HG02610 (cell line): ENCODE results near the gene C1orf74.

Experiments
- ATAC-seq: cut with Tn5 transposase; IDR thresholded peaks from one replicate; pipeline ENCODE4 v1.9.1; 2021; ENCODE audit warnings: mild to moderate bottlenecking, moderate library complexity; ENCODE audit not compliant: unreplicated experiment

C1orf74 gene

DNA sequence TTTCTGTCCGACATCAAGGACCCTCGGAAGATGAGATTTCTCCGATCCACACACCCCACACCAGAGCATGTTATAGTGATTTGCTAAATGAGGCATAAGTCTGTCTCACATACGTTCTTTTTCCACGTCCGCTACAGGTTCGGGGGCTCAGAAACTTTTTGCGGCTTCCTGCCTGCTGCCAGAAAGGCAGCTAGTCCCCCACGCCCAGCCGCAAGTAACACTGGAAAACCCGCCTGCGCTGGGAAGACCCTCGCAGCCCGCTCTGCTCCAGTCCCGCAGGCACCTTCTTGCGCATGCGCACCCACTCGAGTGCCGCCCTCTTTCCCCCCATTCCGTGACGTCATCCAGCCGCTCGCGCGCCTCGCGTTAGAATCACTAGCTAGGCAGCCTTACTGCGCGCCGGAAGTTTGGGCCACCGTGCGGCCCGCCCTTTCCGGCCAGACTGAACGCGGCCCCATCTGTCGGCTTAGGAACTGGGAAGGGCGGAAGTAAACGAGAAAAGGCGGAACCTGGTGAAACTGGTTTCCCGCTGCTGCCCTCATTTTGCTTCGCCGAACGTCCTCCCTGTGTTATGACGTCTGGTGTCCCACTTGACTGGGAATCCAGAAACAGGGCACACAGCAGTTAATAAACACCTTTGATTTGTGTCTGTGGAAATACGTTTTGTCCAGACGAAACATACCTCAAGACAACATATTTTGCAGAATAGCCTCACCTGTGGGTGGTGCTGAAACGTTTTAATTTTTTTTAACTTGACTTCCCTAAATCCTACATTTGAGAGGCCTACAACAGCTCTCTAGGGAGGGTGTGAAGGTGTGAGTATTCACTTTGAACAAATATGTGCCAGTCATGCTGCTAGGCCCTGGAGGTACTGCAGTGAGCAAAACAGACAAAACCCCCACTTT lies at the start of gene C1orf74:
Gene C1orf74 (minus strand): TSS at position 295 of the 905 bp plus-strand sequence. CDS start 925 bp downstream, outside the sequence.
- ATAC-seq = peak; percentile 99

DNA sequence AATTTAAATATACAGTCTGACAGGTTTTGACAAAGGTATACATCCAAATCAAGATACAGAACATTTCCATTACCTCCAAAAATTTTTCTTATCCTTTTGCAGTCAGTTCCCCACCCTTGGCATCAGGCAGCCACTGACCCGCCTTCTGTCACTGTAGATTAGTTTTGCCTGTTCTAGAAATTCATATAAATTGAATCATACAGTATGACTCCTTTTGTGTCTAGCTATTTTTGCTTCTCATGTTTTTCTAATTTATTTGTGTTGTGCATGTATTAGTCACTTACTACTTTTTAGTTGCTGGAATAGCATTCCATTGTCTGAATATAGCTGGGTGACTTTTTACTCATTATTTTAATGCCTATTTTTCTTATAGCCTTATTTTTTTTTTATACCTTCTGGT lies 47.3 kb upstream of the C1orf74 start:
- ATAC-seq = no peak

DNA sequence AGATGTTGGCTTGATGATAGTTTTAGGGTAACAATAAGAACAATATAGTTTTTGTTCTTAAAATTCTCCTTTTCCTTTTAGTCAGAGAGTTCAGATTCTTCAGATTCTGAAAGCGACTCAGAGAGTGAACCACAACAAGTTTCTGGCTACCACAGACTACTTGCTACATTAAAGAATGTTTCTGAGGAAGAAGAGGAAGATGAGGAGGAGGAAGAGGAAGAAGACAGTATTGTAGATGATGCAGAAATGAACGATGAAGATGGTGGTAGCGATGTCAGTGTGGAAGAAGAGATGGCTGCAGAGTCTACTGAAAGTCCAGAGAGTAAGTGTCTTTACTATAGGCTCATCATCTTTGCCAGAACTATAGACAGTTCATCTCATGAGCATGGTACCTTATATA lies 46.4 kb upstream of the C1orf74 start:
- no peak for ATAC-seq

DNA sequence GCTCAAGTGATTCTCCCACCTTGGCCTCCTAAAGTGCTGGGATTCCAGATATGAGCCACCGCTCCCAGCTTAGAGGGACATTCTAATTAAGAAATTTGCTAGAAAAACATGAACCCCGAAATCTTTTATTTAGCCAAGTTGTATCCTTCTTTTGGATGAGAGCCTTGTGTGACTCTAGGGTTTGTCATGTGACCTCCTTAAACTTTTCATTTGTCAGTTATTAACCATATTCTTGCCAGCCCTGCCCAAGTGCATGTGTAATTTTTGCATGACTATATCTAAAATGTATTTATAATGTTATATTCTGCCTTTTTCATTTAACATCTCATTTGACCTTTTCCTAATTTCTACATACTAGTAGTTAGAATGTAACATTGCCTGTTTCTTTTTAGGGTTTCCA lies 45.4 kb upstream of the C1orf74 start:
- no peak for ATAC-seq

DNA sequence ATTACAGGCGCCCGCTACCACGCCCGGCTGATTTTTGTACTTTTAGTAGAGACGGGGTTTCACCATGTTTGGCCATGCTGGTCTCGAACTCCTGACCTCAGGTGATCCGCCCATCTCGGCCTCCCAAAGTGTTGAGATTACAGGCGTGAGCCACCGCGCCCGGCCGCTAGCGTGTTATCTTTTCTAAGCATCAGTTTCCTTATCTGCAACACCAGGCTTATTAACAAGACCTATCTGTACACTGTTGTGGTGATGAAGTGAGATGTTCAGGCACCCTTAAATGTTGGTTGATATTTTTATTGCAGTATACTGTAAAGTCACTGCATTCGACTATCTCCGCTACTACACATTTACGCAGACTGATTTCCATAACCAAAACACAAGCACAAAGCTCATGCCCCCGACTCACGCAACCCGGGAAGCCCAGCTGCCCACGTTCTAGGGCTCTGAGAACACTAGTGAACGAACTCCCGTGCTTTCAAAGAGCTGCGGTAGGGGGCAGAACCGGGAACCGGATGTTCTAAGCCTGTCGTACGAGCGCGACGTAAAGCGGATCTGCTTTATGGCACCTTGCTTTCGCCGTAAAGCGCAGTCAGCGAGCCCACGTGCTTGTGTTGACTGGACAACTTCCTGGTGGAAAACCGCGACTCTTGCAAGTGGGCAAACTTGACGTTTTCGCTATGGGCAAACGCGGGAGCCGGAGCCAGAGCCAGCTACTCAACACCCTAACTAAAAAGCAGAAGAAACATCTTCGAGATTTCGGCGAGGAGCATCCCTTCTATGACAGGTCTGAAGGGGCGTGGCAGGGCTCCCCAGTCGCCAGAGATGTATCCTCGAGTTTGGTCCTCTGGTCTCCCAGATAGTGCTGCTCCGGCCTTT lies 43.3 kb upstream of the C1orf74 start, which contains the start of gene UTP25:
Gene UTP25 (plus strand): TSS at position 589 of the 879 bp plus-strand sequence. CDS start 92 bp downstream, at position 681.
- peak; percentile 93 for ATAC-seq

DNA sequence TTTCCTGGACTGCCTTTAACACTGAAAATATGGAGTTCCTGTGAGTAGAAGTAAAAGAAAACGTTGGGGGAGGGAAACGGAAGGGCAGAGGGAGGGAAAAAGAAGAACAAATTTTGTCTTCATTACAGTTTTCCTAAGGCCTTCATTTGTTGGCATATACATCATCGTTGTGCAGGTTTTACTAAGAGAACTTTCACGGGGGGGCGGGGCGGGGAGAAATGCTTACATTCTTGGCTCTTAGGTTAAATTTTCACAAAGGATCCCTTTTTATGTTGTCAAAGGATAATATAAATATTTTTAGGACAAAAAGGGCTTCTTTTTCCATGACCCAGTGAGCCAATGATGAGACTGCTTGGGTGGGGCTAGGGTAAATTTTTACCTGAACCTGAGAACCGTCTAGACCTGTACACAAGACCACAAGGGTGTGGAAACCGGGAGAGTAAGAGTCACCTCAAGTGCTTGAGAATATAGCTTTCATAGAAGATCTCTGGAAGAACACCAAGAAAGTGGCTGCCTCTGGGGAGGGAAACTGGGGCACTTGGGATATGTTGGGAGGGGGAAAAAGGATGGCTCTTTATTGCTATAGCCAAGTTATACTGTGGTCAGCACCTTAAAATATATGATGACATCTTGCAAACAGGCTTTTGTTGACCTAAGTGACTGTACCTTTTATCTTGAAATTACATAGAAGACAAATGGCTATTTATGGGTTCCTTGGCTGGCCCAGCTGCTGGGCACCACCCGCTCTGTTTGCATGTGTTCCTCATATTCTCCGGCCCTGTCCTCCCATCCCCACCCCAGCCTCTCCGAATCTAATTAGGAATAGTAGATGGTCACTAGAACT lies 41.5 kb upstream of the C1orf74 start:
- ATAC-seq = no peak

DNA sequence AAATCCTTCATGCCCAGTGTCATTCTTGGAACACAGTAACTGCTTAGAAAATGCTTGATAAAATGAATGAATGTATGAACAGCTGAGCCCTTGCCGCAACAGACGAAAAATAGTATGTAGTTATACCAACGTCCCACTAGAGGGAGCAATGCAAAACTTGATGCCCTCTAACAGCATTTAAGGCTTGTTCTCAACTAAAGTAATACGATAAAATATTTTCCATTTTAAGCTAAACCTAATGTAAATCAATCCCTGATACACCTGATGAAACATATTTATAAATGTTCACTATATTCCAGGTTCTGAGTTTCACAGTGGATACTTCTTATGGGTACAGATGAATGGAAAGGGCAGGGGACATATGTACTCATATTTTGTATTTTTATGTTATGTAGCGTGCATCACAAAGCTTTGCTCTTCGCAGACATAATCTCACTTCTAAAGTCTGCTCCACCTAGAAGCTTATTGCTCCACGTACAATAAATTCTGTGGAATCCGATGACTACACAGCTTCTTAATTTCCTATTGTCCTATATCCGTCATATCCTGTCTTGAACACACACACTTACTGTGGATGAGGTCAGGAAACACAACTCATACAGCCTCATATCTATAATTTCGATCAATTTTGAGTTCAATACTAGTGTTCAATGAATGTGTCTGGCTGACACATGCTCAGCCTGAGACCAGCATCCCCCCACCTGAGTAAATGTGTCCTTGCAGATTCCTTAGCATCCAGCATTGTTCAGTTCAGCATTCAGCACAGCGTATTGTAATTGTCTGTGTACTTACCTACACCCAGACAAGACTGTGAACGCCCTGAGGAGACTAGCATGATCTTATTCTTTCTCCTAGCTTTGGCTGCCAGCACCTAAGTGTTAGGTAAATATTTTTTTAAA lies 39.0 kb upstream of the C1orf74 start:
- peak; percentile 38 for ATAC-seq

DNA sequence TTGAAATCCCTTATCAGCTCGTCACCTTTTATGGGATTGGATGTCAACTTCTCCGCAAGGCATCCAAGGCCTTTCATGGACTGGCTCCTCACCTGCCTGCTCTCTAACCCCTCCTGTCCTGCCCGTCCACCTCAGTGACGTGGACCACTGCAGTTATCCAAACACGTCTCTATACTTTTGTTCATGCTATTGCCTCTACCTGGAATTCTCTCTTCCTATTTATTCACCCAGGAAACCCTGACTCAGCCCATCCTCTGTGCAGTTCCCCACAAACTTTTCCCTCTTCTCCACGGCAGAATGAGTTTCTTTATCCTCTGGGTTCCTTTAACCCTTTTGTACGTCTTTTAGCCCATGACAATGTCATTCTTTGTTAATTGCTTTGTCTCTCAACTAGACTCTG lies 38.3 kb upstream of the C1orf74 start:
- no peak for ATAC-seq

DNA sequence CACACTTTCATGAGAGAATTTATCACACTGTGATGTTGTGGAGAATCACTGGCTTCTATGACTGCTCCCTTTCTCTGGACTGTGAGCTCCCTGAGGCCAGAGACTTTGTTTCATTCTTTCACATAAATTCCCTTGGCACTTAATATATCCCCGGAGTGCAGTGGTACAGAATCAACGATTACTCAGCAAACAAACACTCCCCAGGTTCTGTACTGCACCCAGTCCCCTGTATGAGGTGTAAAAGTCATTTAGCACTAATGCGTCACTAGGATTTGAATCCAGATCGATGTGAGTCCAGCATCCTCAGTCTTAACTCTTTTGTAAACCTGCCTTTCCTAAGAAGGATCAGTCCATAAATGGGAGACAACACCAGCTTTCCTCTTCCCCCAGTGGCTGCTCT lies 36.6 kb upstream of the C1orf74 start:
- ATAC-seq = no peak

DNA sequence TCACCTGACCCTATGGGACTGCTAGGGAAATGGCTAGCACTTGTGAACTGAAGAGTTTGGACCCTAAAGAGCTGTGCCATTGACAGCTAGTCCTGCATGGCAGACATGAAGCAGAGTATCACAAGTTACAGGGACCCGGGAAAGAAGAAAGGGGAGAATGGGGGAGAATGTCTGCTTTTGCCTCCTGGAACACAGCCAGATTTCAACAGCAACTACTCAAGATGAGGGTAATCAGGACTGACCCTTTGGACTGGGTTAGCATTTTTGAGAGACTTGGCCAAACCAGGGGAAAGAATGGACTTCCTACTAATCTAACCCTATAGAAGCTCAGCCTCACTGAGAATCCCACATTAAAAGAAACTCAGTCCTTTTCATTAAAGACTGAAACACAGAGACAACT lies 34.7 kb upstream of the C1orf74 start:
- no peak for ATAC-seq

DNA sequence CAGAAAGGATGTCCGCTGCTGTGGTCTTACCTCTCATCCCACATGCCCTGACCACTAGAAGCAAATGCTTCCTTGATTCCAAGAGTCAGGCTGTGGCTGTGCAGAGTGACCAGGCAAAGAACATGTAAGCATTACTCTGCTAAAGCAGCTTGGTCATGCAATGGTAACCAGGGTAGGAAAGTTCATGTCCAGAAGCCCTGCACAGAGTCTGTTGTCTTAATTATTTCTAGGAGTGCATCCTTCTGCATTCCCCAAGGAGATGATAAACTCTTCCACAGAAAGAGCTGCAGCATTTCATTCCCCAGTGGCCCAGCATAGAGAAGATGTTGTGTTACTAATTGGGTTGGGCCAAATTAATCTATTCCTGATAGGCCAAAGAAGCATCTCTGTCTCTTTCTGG lies 33.3 kb upstream of the C1orf74 start:
- ATAC-seq = no peak

DNA sequence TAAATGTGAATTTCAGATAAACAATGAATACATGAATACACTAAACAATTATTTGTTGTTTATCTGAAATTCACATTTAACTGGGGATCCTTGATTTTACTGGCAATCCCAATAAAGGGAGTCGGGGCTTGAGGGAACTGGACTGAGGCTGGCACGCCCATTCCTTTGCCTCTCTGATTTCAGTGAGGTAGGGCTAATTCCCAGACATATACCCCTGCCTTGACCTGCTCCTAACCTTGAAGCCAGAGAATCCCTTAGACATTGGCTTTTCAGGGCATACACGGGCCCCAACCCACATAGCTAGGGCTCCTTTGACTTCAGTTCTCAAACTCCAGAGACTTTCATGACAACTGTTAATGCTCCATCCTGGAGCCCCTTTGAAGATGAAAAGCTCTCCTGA lies 32.6 kb upstream of the C1orf74 start:
- ATAC-seq = no peak

DNA sequence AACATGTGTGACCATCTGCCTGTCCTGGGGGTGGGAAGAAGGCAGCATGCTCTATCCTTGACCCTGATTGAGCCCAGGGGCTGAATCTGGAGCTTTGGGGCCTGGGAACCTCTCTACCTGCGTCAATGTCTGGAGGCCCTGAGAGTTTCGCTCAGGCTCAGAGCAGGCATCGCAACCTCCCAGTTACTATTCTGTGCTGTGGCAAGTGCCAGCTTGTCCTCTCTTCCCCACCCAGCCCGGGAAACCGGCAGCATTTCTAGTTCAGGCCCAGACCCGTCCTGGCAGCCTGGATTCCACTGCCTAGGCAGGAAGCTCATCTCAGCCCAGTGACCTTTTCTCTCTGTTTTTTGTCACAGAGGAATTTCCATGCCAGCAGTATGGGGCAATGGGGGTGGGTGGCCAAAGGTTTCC lies 31.6 kb upstream of the C1orf74 start:
- no peak for ATAC-seq

DNA sequence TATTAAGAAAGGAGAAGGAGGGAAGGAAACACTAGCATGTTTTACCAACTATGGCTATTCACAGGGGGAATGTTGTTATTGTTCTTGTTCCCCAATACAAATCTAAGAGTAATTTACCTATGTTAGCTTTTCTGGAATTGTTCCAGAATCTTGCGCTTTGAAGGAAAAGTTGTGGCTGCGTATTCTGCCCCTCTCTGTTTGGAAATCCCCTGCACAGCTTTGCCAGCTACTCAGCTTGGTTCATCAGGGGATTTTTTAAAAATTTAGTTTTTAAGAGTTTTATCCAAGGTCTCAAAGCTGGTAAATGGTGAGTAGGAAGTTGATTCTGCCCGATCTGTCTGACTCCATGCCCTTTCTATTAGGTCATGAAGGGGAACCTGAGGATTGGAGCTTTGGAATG lies 31.1 kb upstream of the C1orf74 start:
- ATAC-seq = no peak

DNA sequence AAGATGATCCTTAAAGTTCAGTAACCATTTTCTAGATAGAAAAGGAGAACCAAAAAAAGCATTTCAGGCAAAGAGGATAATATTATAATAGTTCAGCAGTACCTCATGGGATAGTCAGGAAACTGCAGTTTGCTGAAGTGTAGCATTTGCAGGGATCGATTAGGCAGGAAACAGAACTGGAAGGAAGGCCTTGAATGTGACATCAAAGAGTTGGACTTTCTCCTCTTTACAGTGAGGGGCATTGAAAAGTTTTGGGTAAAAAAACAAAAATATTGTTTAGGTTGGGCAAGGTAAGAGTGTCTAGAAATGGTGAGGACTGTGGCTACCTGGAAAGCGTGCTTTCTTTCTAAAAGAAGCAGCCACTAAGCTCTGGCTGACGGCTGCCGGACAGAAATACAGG lies 29.5 kb upstream of the C1orf74 start:
- ATAC-seq = no peak

DNA sequence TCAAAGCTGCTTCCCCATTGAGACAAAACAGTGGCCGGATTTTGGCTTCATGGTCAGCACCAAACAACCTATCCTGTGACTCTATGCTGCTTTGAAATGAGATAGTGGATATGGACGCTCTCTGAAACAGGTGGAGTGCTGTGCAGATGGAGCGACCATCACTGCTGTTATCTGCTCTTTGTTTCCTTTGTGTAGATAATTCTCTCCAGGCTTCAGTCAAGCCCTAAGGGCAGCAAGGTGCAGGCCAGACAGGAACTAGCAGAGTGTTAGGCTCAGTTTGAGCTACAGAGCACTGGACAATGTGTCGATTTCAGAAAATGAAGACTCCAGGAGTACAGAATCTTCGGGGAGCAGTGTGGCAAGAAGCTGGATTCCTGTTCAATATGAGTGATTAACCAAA lies 26.4 kb upstream of the C1orf74 start:
- ATAC-seq = no peak

DNA sequence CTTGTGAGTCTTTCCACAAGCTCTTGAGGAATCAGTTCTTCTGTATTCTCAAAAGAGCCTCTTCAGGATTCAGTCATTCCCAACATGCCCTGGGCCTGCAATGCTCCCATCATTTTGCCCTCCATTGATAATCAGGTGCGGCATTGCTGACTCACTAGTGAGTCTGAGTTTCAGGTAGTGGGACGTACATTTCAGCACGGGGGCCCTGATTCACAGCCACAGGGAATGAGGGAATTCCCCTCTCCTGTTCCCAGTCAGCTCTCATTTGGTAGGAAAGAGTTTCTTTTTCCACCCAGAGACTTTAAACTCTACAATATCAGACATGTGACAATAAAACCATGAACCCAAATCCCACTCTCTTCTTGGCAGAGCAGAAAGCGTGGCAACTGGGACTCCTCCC lies 25.3 kb upstream of the C1orf74 start:
- ATAC-seq = no peak

DNA sequence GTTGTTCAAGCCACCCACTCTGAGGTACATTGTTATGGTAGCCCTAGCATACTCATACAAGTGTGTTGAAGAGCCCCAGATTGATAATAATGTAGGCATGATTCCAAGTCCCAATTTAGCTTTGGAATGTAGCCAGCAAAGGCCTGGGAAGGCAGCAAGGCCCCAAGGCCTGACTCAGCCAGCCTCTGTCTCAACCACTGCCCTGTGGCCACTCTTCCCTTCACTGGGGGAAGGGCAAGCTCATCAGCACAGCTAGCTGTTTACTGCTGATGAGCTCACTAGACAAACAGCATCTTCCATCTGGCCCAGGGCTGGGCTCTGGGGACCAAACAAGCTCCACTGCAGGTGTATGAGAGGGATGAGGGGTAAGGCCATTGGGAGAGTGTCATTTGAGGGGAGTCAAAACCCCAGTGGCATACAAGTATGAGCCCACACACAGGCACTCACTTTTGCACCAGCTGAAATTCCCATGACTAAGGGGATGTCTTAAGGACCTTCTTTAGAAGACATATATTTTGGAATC lies 23.8 kb upstream of the C1orf74 start:
- no peak for ATAC-seq

DNA sequence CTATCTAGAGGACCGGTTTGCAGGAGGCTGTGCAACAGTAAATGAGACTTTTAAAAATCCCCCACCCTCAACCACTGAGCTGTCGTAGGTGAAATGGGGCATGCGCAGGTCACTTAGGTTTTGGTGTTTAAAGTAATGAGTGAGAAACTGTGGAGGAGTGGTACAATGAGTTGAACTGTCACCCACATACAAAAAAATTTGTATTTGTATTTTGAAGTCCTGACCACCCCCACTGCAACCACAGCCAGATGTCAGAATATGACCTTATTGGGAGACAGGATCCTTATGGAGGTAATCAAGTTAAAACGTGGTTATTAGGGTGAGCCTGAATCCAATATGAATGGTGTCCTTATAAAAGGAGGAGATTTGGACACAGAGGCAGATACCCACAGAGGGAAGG lies 23.1 kb upstream of the C1orf74 start:
- no peak for ATAC-seq
